HG02759 (cell line): ENCODE data around the gene GPC4.
A peak's percentile ranks its signal among the peaks of the same experiment; 100 is the strongest.
"Not testable (repeated sequence)": the region's sequence is repeated elsewhere in the genome, so short reads cannot be mapped to it uniquely, and the experiment has no call there.

Experiments
- ATAC-seq: cut with Tn5 transposase; IDR thresholded peaks from one replicate; pipeline ENCODE4 v1.9.1; 2021; ENCODE audit warnings: mild to moderate bottlenecking, moderate library complexity; ENCODE audit not compliant: unreplicated experiment

The GPC4 gene

GRCh38 chrX:133369065-133369464 lies 46.2 kb downstream of the GPC4 start:
- no peak for ATAC-seq

- no peak for ATAC-seq
Measured at GRCh38 chrX:133366735-133367134, 48.6 kb downstream of the GPC4 start.

- ATAC-seq, result no peak
Measured at GRCh38 chrX:133365871-133366611, 49.2 kb downstream of the GPC4 start.

- ATAC-seq, result no peak
Measured at GRCh38 chrX:133364865-133365264, 50.4 kb downstream of the GPC4 start.

GRCh38 chrX:133364196-133364595 lies 51.1 kb downstream of the GPC4 start:
- no peak for ATAC-seq

GRCh38 chrX:133362538-133362937 lies 52.8 kb downstream of the GPC4 start:
- ATAC-seq, result no peak

GRCh38 chrX:133359466-133359865 lies 55.8 kb downstream of the GPC4 start:
- no peak for ATAC-seq

GRCh38 chrX:133353233-133353632 lies 62.1 kb downstream of the GPC4 start:
- no peak for ATAC-seq

- no peak for ATAC-seq
Measured at GRCh38 chrX:133350751-133351150, 64.5 kb downstream of the GPC4 start.

- ATAC-seq, result no peak
Measured at GRCh38 chrX:133346026-133346425, 69.3 kb downstream of the GPC4 start.

- ATAC-seq, result no peak
Measured at GRCh38 chrX:133339566-133339965, 75.7 kb downstream of the GPC4 start.

GRCh38 chrX:133337250-133337649 lies 78.0 kb downstream of the GPC4 start:
- no peak for ATAC-seq

- ATAC-seq, result no peak
Measured at GRCh38 chrX:133335027-133335426, 80.3 kb downstream of the GPC4 start.

GRCh38 chrX:133333154-133333750 lies 82.0 kb downstream of the GPC4 start:
- no peak for ATAC-seq

GRCh38 chrX:133332737-133333136 lies 82.6 kb downstream of the GPC4 start:
- no peak for ATAC-seq

- ATAC-seq, result no peak
Measured at GRCh38 chrX:133330956-133331355, 84.3 kb downstream of the GPC4 start.

GRCh38 chrX:133325422-133325821 lies 89.9 kb downstream of the GPC4 start:
- no peak for ATAC-seq

- peak; percentile 48 for ATAC-seq
Measured at GRCh38 chrX:133323431-133323830, 91.9 kb downstream of the GPC4 start.

- not testable (repeated sequence) for ATAC-seq
Measured at GRCh38 chrX:133322269-133322668, 93.0 kb downstream of the GPC4 start.

GRCh38 chrX:133321451-133321850 lies 93.8 kb downstream of the GPC4 start:
- no peak for ATAC-seq

- ATAC-seq, result no peak
Measured at GRCh38 chrX:133314281-133314680, 101.0 kb downstream of the GPC4 start.

- no peak for ATAC-seq
Measured at GRCh38 chrX:133308499-133308897, 106.8 kb downstream of the GPC4 start.
